Measurements from ENCODE around the gene NTM.

Gene NTM

DNA sequence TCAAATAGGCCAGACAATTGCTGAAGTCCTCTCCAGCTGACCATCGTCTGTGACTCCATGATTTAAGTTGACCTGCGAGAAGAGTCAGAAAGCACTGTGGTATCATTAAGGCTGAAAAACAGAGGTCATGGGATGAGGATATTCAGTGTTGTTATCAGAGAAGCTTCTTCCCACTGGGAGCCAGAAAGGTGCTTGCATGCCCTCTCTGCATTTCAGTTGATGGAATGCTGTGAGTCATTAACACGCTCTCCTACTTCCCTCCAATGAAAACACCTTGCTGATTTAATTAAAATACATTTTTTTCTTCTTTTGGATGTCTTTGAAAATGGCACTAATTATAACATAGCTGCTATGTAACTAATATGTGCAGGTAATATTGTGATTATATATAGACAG lies 667.0 kb downstream of the NTM start:
- Histone ChIP-seq H4K8ac (ENCODE audit: low read length) (no peak overlapping the region), H3K4ac (ENCODE audit: low read depth in 1 of 2, low read length in 2 of 2) (no peak overlapping the region), H2AFZ (ENCODE audit: low read depth, low read length) (no peak overlapping the region), H3K9me3 (ENCODE audit: control insufficient read depth, low read length) (no peaks in the 10 kb centered on the region), H3K27me3 (ENCODE audit: control insufficient read depth in 1 of 2, insufficient read depth in 1 of 2, low read length in 2 of 2) (no peaks in the 10 kb centered on the region), H3K23ac (ENCODE audit: low read length in 2 of 2) (no peak overlapping the region), H2BK12ac (ENCODE audit: low read length in 2 of 2) (no peak overlapping the region), H3K18ac (ENCODE audit: low read depth in 1 of 2, low read length in 2 of 2) (no peak overlapping the region), H3K9ac (ENCODE audit: low read length) (no peak overlapping the region), H2BK120ac (ENCODE audit: low read depth, low read length) (no peak overlapping the region), H3K36me3 (ENCODE audit: control insufficient read depth in 1 of 2, insufficient read depth in 2 of 2, low read depth in 1 of 2, low read length in 2 of 2) (peaks cover 0 to 4% of the 10 kb centered on the region in 2 experiments), H3K4me3 (ENCODE audit: insufficient read depth in 1 of 2, low read depth in 1 of 2, low read length in 2 of 2) (no peak overlapping the region), H4K91ac (ENCODE audit: low read length) (no peak overlapping the region), H3K4me2 (ENCODE audit: low read length, poor library complexity, severe bottlenecking) (no peak overlapping the region), H3K4me1 (ENCODE audit: control insufficient read depth, insufficient read depth, low read depth, low read length) (peaks cover 22% of the 10 kb centered on the region), H3K79me1 (replicated peaks; ENCODE audit: low read length, poor library complexity, severe bottlenecking) (peaks cover 13% of the 10 kb centered on the region), H3K14ac (ENCODE audit: low read length in 2 of 2) (no peak overlapping the region), H3K27ac (ENCODE audit: low read length, poor library complexity, severe bottlenecking) (peak overlapping the region; percentile 9), H2AK5ac (ENCODE audit: low read length, severe bottlenecking) (peak overlapping the region; percentile 52), H2BK15ac (ENCODE audit: low read depth, poor library complexity, severe bottlenecking) (no peak overlapping the region), H2BK5ac (ENCODE audit: low read depth, low read length, poor library complexity, severe bottlenecking) (no peak overlapping the region)
- DNase-seq: no peak
- 75% methylated on average over 2 of the region's 3 CpGs for WGBS

DNA sequence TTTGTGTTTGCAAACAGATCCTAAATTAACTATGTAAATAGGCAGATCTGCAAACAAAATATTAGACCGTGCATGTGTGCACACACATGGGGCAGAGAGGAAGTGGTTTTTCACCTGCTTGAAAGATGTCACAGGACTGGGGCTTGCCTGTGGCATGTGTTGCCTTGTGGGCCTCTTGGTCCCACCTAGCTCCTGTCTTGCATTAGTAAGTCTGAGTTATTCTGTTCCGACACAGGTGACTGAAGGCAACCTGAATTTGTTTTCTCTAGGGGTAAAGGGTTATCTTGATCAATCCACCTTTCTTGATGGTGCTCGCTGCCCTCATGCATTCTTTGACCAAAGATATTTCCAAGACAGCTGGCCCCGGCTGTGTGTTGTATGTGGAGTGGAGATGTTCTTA lies 667.5 kb downstream of the NTM start:
- H3K4me1 ChIP-seq (ENCODE audit: control insufficient read depth, insufficient read depth, low read depth, low read length): peaks cover 22% of the 10 kb centered on the region
- H2BK15ac ChIP-seq (ENCODE audit: low read depth, poor library complexity, severe bottlenecking): no peak overlapping the region
- H4K8ac ChIP-seq (ENCODE audit: low read length): no peak overlapping the region
- 90% methylated on average over 4 of the region's 4 CpGs for WGBS
- H3K27me3 ChIP-seq (ENCODE audit: control insufficient read depth in 1 of 2, insufficient read depth in 1 of 2, low read length in 2 of 2): no peaks in the 10 kb centered on the region
- no peak overlapping the region for H3K23ac ChIP-seq (ENCODE audit: low read length in 2 of 2)
- H3K79me1 ChIP-seq (replicated peaks; ENCODE audit: low read length, poor library complexity, severe bottlenecking): peaks cover 12% of the 10 kb centered on the region
- H3K4me3 ChIP-seq (ENCODE audit: insufficient read depth in 1 of 2, low read depth in 1 of 2, low read length in 2 of 2): no peak overlapping the region
- DNase-seq: no peak
- H3K4ac ChIP-seq (ENCODE audit: low read depth in 1 of 2, low read length in 2 of 2): no peak overlapping the region
- H2AK5ac ChIP-seq (ENCODE audit: low read length, severe bottlenecking): peak overlapping the region; percentile 49
- H2BK12ac ChIP-seq (ENCODE audit: low read length in 2 of 2): no peak overlapping the region
- no peak overlapping the region for H3K18ac ChIP-seq (ENCODE audit: low read depth in 1 of 2, low read length in 2 of 2)
- no peaks in the 10 kb centered on the region for H3K9me3 ChIP-seq (ENCODE audit: control insufficient read depth, low read length)
- H3K4me2 ChIP-seq (ENCODE audit: low read length, poor library complexity, severe bottlenecking): no peak overlapping the region
- H2BK120ac ChIP-seq (ENCODE audit: low read depth, low read length): no peak overlapping the region
- H2AFZ ChIP-seq (ENCODE audit: low read depth, low read length): no peak overlapping the region
- H4K91ac ChIP-seq (ENCODE audit: low read length): no peak overlapping the region
- H3K14ac ChIP-seq (ENCODE audit: low read length in 2 of 2): no peak overlapping the region
- peaks cover 0 to 4% of the 10 kb centered on the region in 2 experiments for H3K36me3 ChIP-seq (ENCODE audit: control insufficient read depth in 1 of 2, insufficient read depth in 2 of 2, low read depth in 1 of 2, low read length in 2 of 2)
- no peak overlapping the region for H3K9ac ChIP-seq (ENCODE audit: low read length)
- H2BK5ac ChIP-seq (ENCODE audit: low read depth, low read length, poor library complexity, severe bottlenecking): no peak overlapping the region
- no peak overlapping the region for H3K27ac ChIP-seq (ENCODE audit: low read length, poor library complexity, severe bottlenecking)

- Histone ChIP-seq H2BK5ac (ENCODE audit: low read depth, low read length, poor library complexity, severe bottlenecking) (no peak overlapping the region), H4K91ac (ENCODE audit: low read length) (no peak overlapping the region), H2BK12ac (ENCODE audit: low read length in 2 of 2) (no peak overlapping the region), H3K9me3 (ENCODE audit: control insufficient read depth, low read length) (no peaks in the 10 kb centered on the region), H3K36me3 (ENCODE audit: control insufficient read depth in 1 of 2, insufficient read depth in 2 of 2, low read depth in 1 of 2, low read length in 2 of 2) (peaks cover 0 to 4% of the 10 kb centered on the region in 2 experiments), H2BK120ac (ENCODE audit: low read depth, low read length) (no peak overlapping the region), H4K8ac (ENCODE audit: low read length) (peak overlapping the region; percentile 19), H3K4me3 (ENCODE audit: insufficient read depth in 1 of 2, low read depth in 1 of 2, low read length in 2 of 2) (no peak overlapping the region), H3K18ac (ENCODE audit: low read depth in 1 of 2, low read length in 2 of 2) (no peak overlapping the region), H3K9ac (ENCODE audit: low read length) (no peak overlapping the region), H2BK15ac (ENCODE audit: low read depth, poor library complexity, severe bottlenecking) (no peak overlapping the region), H2AFZ (ENCODE audit: low read depth, low read length) (no peak overlapping the region), H3K4me2 (ENCODE audit: low read length, poor library complexity, severe bottlenecking) (no peak overlapping the region), H3K79me1 (replicated peaks; ENCODE audit: low read length, poor library complexity, severe bottlenecking) (peaks cover 13% of the 10 kb centered on the region), H2AK5ac (ENCODE audit: low read length, severe bottlenecking) (peak overlapping the region; percentile 38), H3K27ac (ENCODE audit: low read length, poor library complexity, severe bottlenecking) (no peak overlapping the region), H3K14ac (ENCODE audit: low read length in 2 of 2) (peak overlapping the region in 1 of 2 experiments; percentile 75), H3K4ac (ENCODE audit: low read depth in 1 of 2, low read length in 2 of 2) (no peak overlapping the region), H3K27me3 (ENCODE audit: control insufficient read depth in 1 of 2, insufficient read depth in 1 of 2, low read length in 2 of 2) (no peaks in the 10 kb centered on the region), H3K4me1 (ENCODE audit: control insufficient read depth, insufficient read depth, low read depth, low read length) (peaks cover 19% of the 10 kb centered on the region), H3K23ac (ENCODE audit: low read length in 2 of 2) (no peak overlapping the region)
- no peak for DNase-seq
- 97% methylated on average over 7 of the region's 7 CpGs for WGBS
These were observed 669.1 kb downstream of the NTM start for GRCh38 chr11:132039521-132039920.

GRCh38 chr11:132042296-132042695 lies 671.9 kb downstream of the NTM start:
- no peak for DNase-seq

More at GRCh38 chr11:132042296-132042695, 671.9 kb downstream of the NTM start:
- H4K91ac ChIP-seq (ENCODE audit: low read length): no peak overlapping the region
- H2BK15ac ChIP-seq (ENCODE audit: low read depth, poor library complexity, severe bottlenecking): no peak overlapping the region
- no peak overlapping the region for H2BK120ac ChIP-seq (ENCODE audit: low read depth, low read length)
- H3K79me1 ChIP-seq (replicated peaks; ENCODE audit: low read length, poor library complexity, severe bottlenecking): peaks cover 12% of the 10 kb centered on the region
- no peak overlapping the region for H3K27ac ChIP-seq (ENCODE audit: low read length, poor library complexity, severe bottlenecking)
- no peak overlapping the region for H2BK12ac ChIP-seq (ENCODE audit: low read length in 2 of 2)
- no peak overlapping the region for H3K14ac ChIP-seq (ENCODE audit: low read length in 2 of 2)
- H3K4me2 ChIP-seq (ENCODE audit: low read length, poor library complexity, severe bottlenecking): no peak overlapping the region
- no peak overlapping the region for H2BK5ac ChIP-seq (ENCODE audit: low read depth, low read length, poor library complexity, severe bottlenecking)
- H3K23ac ChIP-seq (ENCODE audit: low read length in 2 of 2): no peak overlapping the region
- peak overlapping the region; percentile 18 for H2AK5ac ChIP-seq (ENCODE audit: low read length, severe bottlenecking)
- H3K9me3 ChIP-seq (ENCODE audit: control insufficient read depth, low read length): no peaks in the 10 kb centered on the region
- H3K4ac ChIP-seq (ENCODE audit: low read depth in 1 of 2, low read length in 2 of 2): no peak overlapping the region
- no peak overlapping the region for H2AFZ ChIP-seq (ENCODE audit: low read depth, low read length)
- no peak overlapping the region for H3K4me3 ChIP-seq (ENCODE audit: insufficient read depth in 1 of 2, low read depth in 1 of 2, low read length in 2 of 2)
- H3K9ac ChIP-seq (ENCODE audit: low read length): no peak overlapping the region
- H3K27me3 ChIP-seq (ENCODE audit: control insufficient read depth in 1 of 2, insufficient read depth in 1 of 2, low read length in 2 of 2): no peaks in the 10 kb centered on the region
- WGBS: 94% methylated on average over 1 of the region's 2 CpGs
- H3K4me1 ChIP-seq (ENCODE audit: control insufficient read depth, insufficient read depth, low read depth, low read length): peaks cover 15% of the 10 kb centered on the region
- H3K36me3 ChIP-seq (ENCODE audit: control insufficient read depth in 1 of 2, insufficient read depth in 2 of 2, low read depth in 1 of 2, low read length in 2 of 2): peaks cover 0 to 4% of the 10 kb centered on the region in 2 experiments
- H3K18ac ChIP-seq (ENCODE audit: low read depth in 1 of 2, low read length in 2 of 2): no peak overlapping the region
- H4K8ac ChIP-seq (ENCODE audit: low read length): no peak overlapping the region

Measured in mesenchymal stem cell (in vitro differentiated cells and primary cell).